ENCODE measurements around the gene NFKBIB. TPM values are rescaled to one million over a fixed set of nuclear protein-coding genes. Genes with fewer than 3 reads are reported as not detected.

NFKBIB gene
- polyA plus RNA-seq, 1 experiment = 9.9 TPM

- ChIA-PET CTCF (interaction anchor here (0.9 kb wide), 1 partner anchor 11 kb away, joined by 3 read pairs; the partner anchor contains the start of genes MRPS12 and SARS2), POLR2A (interaction anchor here (0.8 kb wide), 1 partner anchor 9 kb away, joined by 3 read pairs; no protein-coding TSS in a partner anchor)
- Histone ChIP-seq H3K4me3 (ENCODE audit: low read depth, low read length) (no peak overlapping the region), H3K9me3 (ENCODE audit: control insufficient read depth, insufficient read depth, low read length) (no peaks in the 10 kb centered on the region), H3K27me3 (ENCODE audit: control insufficient read depth, insufficient read depth, low read length) (no peaks in the 10 kb centered on the region), H3K27ac (ENCODE audit: low read depth, low read length) (no peak overlapping the region)
- no peak for DNase-seq (ENCODE audit: low read depth, low spot score)
- no peak for TF ChIP-seq CTCF (IDR thresholded peaks at IDR 0.05; ENCODE audit: low read depth, low read length)
Observed at GRCh38 chr19:38941979-38942378, 42.2 kb downstream of the NFKBIB start.

- no peak for DNase-seq (ENCODE audit: low read depth, low spot score)
- H3K9me3 ChIP-seq (ENCODE audit: control insufficient read depth, insufficient read depth, low read length) = no peaks in the 10 kb centered on the region
- H3K27me3 ChIP-seq (ENCODE audit: control insufficient read depth, insufficient read depth, low read length) = no peaks in the 10 kb centered on the region
- H3K4me3 ChIP-seq (ENCODE audit: low read depth, low read length) = no peak overlapping the region
- H3K27ac ChIP-seq (ENCODE audit: low read depth, low read length) = no peak overlapping the region
- TF ChIP-seq CTCF (IDR thresholded peaks at IDR 0.05; ENCODE audit: low read depth, low read length) = no peak
- POLR2A ChIA-PET = interaction anchor here (0.7 to 0.8 kb wide), 2 partner anchors 9 to 95 kb away, joined by 3 read pairs; no protein-coding TSS in a partner anchor
- CTCF ChIA-PET = interaction anchor here (0.9 kb wide), 1 partner anchor 12 kb away, joined by 3 read pairs; the partner anchor contains the start of genes MRPS12 and SARS2
Observed at GRCh38 chr19:38942471-38943181, 42.9 kb downstream of the NFKBIB start.

- Histone ChIP-seq H3K27ac (ENCODE audit: low read depth, low read length) (no peak overlapping the region), H3K27me3 (ENCODE audit: control insufficient read depth, insufficient read depth, low read length) (no peaks in the 10 kb centered on the region), H3K9me3 (ENCODE audit: control insufficient read depth, insufficient read depth, low read length) (no peaks in the 10 kb centered on the region; the same call in 1 of the 2 replicates), H3K4me3 (ENCODE audit: low read depth, low read length) (no peak overlapping the region)
- ChIA-PET CTCF (interaction anchor here (1.4 kb wide), 1 partner anchor 15 kb away, joined by 3 read pairs; the partner anchor contains the start of genes MRPS12 and SARS2), POLR2A (no interaction called here)
- TF ChIP-seq CTCF (IDR thresholded peaks at IDR 0.05; ENCODE audit: low read depth, low read length) = no peak
- DNase-seq (ENCODE audit: low read depth, low spot score) = no peak
Observed at GRCh38 chr19:38944981-38945506, 45.3 kb downstream of the NFKBIB start.

- ChIA-PET CTCF (interaction anchor here (1.4 kb wide), 1 partner anchor 15 kb away, joined by 3 read pairs; the partner anchor contains the start of genes MRPS12 and SARS2), POLR2A (no interaction called here)
- Histone ChIP-seq H3K27me3 (ENCODE audit: control insufficient read depth, insufficient read depth, low read length) (no peaks in the 10 kb centered on the region), H3K9me3 (ENCODE audit: control insufficient read depth, insufficient read depth, low read length) (no peaks in the 10 kb centered on the region; the same call in 1 of the 2 replicates), H3K27ac (ENCODE audit: low read depth, low read length) (no peak overlapping the region), H3K4me3 (ENCODE audit: low read depth, low read length) (no peak overlapping the region)
- no peak for DNase-seq (ENCODE audit: low read depth, low spot score)
- TF ChIP-seq CTCF (IDR thresholded peaks at IDR 0.05; ENCODE audit: low read depth, low read length) = no peak
Observed at GRCh38 chr19:38945562-38946228, 45.9 kb downstream of the NFKBIB start.

Measured in AG04450 (cell line).